WTC11 (cell line): ENCODE results near the gene HDGFL3. TPM values are rescaled to one million over a fixed set of nuclear protein-coding genes. Genes with fewer than 3 reads are reported as not detected.

Experiments
- ARID4B ChIP-seq: sonication (generic); formaldehyde crosslinking; IDR thresholded peaks from 2 replicates; pipeline ENCODE4 v1.8.0; 2023; ENCODE audit warnings: missing genetic modification reagents, mild to moderate bottlenecking, borderline replicate concordance
- ATF3 ChIP-seq: sonication (generic); formaldehyde crosslinking; conservative IDR thresholded peaks from 2 replicates; pipeline ENCODE4 v1.8.1; 2022; ENCODE audit warnings: mild to moderate bottlenecking, missing genetic modification reagents
- ESRRA ChIP-seq: sonication (generic); formaldehyde crosslinking; IDR thresholded peaks from 2 replicates; pipeline ENCODE4 v1.8.1; 2022; ENCODE audit warnings: mild to moderate bottlenecking, missing genetic modification reagents, borderline replicate concordance
- FOXK1 ChIP-seq: sonication (generic); formaldehyde crosslinking; IDR thresholded peaks from 2 replicates; pipeline ENCODE4 v1.8.0; 2022; ENCODE audit warnings: mild to moderate bottlenecking, moderate library complexity, missing genetic modification reagents
- FOXP1 ChIP-seq: sonication (generic); formaldehyde crosslinking; IDR thresholded peaks from 2 replicates; pipeline ENCODE4 v1.8.0; 2022; ENCODE audit warnings: missing genetic modification reagents, mild to moderate bottlenecking, moderate library complexity, borderline replicate concordance
- IRF2 ChIP-seq: sonication (generic); formaldehyde crosslinking; IDR thresholded peaks from 2 replicates; pipeline ENCODE4 v1.8.0; 2022; ENCODE audit warnings: low read depth, missing genetic modification reagents, borderline replicate concordance
- JAZF1 ChIP-seq: fragments of 250-450 bp; sonication (Bioruptor Pico); IDR thresholded peaks from 2 replicates; pipeline ENCODE4 v1.9.0; 2021; ENCODE audit warnings: moderate library complexity, mild to moderate bottlenecking, inconsistent platforms
- KAT7 ChIP-seq: sonication (generic); formaldehyde crosslinking; IDR thresholded peaks from 2 replicates; pipeline ENCODE4 v1.8.1; 2023; ENCODE audit warnings: missing genetic modification reagents, mild to moderate bottlenecking, borderline replicate concordance
- MAX ChIP-seq: sonication (generic); formaldehyde crosslinking; IDR thresholded peaks from 2 replicates; pipeline ENCODE4 v1.8.0; 2022; ENCODE audit warnings: mild to moderate bottlenecking, missing genetic modification reagents
- MXD4 ChIP-seq: fragments of 250-450 bp; sonication (Bioruptor Pico); IDR thresholded peaks from 2 replicates; pipeline ENCODE4 v1.8.0; 2021; ENCODE audit warnings: mild to moderate bottlenecking, moderate library complexity, borderline replicate concordance
- NFYB ChIP-seq: sonication (generic); formaldehyde crosslinking; conservative IDR thresholded peaks from 2 replicates; pipeline ENCODE4 v1.8.0; 2022; ENCODE audit warnings: low read depth, missing genetic modification reagents
- RORB ChIP-seq: fragments of 250-450 bp; sonication (Bioruptor Pico); IDR thresholded peaks from 2 replicates; pipeline ENCODE4 v1.9.0; 2021; ENCODE audit warnings: mild to moderate bottlenecking
- SOX15 ChIP-seq: fragments of 250-450 bp; sonication (Bioruptor Pico); IDR thresholded peaks from 2 replicates; pipeline ENCODE4 v1.9.0; 2021; ENCODE audit warnings: mild to moderate bottlenecking
- SP1 ChIP-seq: sonication (generic); formaldehyde crosslinking; conservative IDR thresholded peaks from 2 replicates; pipeline ENCODE4 v1.8.1; 2022; ENCODE audit warnings: missing genetic modification reagents
- ZNF138 ChIP-seq: sonication (generic); formaldehyde crosslinking; conservative IDR thresholded peaks from 2 replicates; pipeline ENCODE4 v1.8.1; 2022; ENCODE audit warnings: mild to moderate bottlenecking, moderate library complexity, missing genetic modification reagents
- ZNF219 ChIP-seq: sonication (generic); formaldehyde crosslinking; IDR thresholded peaks from 2 replicates; pipeline ENCODE4 v1.8.0; 2023; ENCODE audit warnings: missing genetic modification reagents, mild to moderate bottlenecking, borderline replicate concordance
- ZNF263 ChIP-seq: sonication (generic); formaldehyde crosslinking; IDR thresholded peaks from 2 replicates; pipeline ENCODE4 v1.8.1; 2022; ENCODE audit warnings: low read depth, mild to moderate bottlenecking, moderate library complexity, missing genetic modification reagents
- ZNF423 ChIP-seq: fragments of 250-450 bp; sonication (Bioruptor Pico); IDR thresholded peaks from 2 replicates; pipeline ENCODE4 v2.1.2; 2022; ENCODE audit warnings: mild to moderate bottlenecking, moderate library complexity
- ZNF425 ChIP-seq: fragments of 250-450 bp; sonication (Bioruptor Pico); conservative IDR thresholded peaks from 2 replicates; pipeline ENCODE4 v1.9.0; 2021; ENCODE audit warnings: mild to moderate bottlenecking
- ZNF671 ChIP-seq: fragments of 250-450 bp; sonication (Bioruptor Pico); IDR thresholded peaks from 2 replicates; pipeline ENCODE4 v1.8.0; 2021; ENCODE audit warnings: mild to moderate bottlenecking
- total RNA-seq: library from RNA; stranded (reverse); gene quantifications from 3 replicates; pipeline ENCODE4 v1.2.3, GENCODE V29; 2021
- TF ChIP-seq, protein P1 (sequence below): sonication (generic); formaldehyde crosslinking; IDR thresholded peaks from 2 replicates; pipeline ENCODE4 v1.8.0; 2022; ENCODE audit warnings: mild to moderate bottlenecking, missing genetic modification reagents
- TF ChIP-seq, protein P2 (sequence below): sonication (generic); formaldehyde crosslinking; IDR thresholded peaks from 2 replicates; pipeline ENCODE4 v1.8.1; 2022; ENCODE audit warnings: mild to moderate bottlenecking, moderate library complexity, missing genetic modification reagents
- TF ChIP-seq, protein P3 (sequence below): sonication (generic); formaldehyde crosslinking; IDR thresholded peaks from 2 replicates; pipeline ENCODE4 v1.8.0; 2022; ENCODE audit warnings: mild to moderate bottlenecking, missing genetic modification reagents

HDGFL3 gene
- total RNA-seq, 1 experiment from 2014 or later, result 124 TPM

GRCh38 chr15:83106994-83107840 lies 100.4 kb downstream of the HDGFL3 start, which contains the start of gene TM6SF1 (continued):
- TF ChIP-seq FOXK1 (CRISPR knock-in tag) (peak; percentile 9; the same call in 1 of the 2 replicates), SOX15 (CRISPR knock-in tag) (no peak), ZNF219 (CRISPR knock-in tag) (0 out of 2 replicates have a peak, but pooled peaks have one; percentile 49), KAT7 (CRISPR knock-in tag) (peak; percentile 68; the same call in 1 of the 2 replicates), MXD4 (CRISPR knock-in tag) (no peak), ZNF138 (CRISPR knock-in tag) (no peak), NFYB (CRISPR knock-in tag) (no peak), ZNF263 (CRISPR knock-in tag) (no peak), SP1 (peak; percentile 44; the same call in 1 of the 2 replicates), ARID4B (CRISPR knock-in tag) (0 out of 2 replicates have a peak, but pooled peaks have one; percentile 38), ZNF671 (CRISPR knock-in tag) (no peak), ATF3 (no peak), ZNF425 (CRISPR knock-in tag) (no peak), MAX (CRISPR knock-in tag) (0 out of 2 replicates have a peak, but pooled peaks have one; percentile 40), FOXP1 (CRISPR knock-in tag) (peak; percentile 61; the same call in 1 of the 2 replicates), JAZF1 (CRISPR knock-in tag) (no peak), ESRRA (CRISPR knock-in tag) (peak; percentile 67; the same call in 1 of the 2 replicates), ZNF423 (CRISPR knock-in tag) (peak; percentile 55; the same call in 1 of the 2 replicates), IRF2 (no peak), RORB (CRISPR knock-in tag) (no peak)
- TF ChIP-seq, protein P1, sequence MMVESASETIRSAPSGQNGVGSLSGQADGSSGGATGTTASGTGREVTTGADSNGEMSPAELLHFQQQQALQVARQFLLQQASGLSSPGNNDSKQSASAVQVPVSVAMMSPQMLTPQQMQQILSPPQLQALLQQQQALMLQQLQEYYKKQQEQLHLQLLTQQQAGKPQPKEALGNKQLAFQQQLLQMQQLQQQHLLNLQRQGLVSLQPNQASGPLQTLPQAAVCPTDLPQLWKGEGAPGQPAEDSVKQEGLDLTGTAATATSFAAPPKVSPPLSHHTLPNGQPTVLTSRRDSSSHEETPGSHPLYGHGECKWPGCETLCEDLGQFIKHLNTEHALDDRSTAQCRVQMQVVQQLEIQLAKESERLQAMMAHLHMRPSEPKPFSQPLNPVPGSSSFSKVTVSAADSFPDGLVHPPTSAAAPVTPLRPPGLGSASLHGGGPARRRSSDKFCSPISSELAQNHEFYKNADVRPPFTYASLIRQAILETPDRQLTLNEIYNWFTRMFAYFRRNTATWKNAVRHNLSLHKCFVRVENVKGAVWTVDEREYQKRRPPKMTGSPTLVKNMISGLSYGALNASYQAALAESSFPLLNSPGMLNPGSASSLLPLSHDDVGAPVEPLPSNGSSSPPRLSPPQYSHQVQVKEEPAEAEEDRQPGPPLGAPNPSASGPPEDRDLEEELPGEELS (CRISPR knock-in tag), result peak; percentile 78; the same call in 1 of the 2 replicates
- TF ChIP-seq, protein P2, sequence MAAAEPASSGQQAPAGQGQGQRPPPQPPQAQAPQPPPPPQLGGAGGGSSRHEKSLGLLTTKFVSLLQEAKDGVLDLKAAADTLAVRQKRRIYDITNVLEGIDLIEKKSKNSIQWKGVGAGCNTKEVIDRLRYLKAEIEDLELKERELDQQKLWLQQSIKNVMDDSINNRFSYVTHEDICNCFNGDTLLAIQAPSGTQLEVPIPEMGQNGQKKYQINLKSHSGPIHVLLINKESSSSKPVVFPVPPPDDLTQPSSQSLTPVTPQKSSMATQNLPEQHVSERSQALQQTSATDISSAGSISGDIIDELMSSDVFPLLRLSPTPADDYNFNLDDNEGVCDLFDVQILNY (CRISPR knock-in tag), result no peak
- TF ChIP-seq, protein P3, sequence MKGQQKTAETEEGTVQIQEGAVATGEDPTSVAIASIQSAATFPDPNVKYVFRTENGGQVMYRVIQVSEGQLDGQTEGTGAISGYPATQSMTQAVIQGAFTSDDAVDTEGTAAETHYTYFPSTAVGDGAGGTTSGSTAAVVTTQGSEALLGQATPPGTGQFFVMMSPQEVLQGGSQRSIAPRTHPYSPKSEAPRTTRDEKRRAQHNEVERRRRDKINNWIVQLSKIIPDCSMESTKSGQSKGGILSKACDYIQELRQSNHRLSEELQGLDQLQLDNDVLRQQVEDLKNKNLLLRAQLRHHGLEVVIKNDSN, result no peak
- TF ChIP-seq, all 79 proteins: peak for 11
